IMR-90 (cell line): ENCODE results near the gene NCCRP1. TPM values are rescaled to one million over a fixed set of nuclear protein-coding genes. Genes with fewer than 3 reads are reported as not detected.

Experiments used
- ATAC-seq: fragments of 200-7000 bp; cut with Tn5 transposase; 2 replicates; pipeline ENCODE4 v1.9.1; 2020; ENCODE audit warnings: low read depth, mild to moderate bottlenecking, moderate library complexity
- BruUV-seq: library from RNA; stranded (reverse); fragments of 400-500 nt; replicated peaks from 2 replicates; lab custom pipeline; 2021; lab: Mats Ljungman, UMichigan
- CTCF ChIA-PET: fragments of 300-600 bp; formaldehyde crosslinking; extraction: SDS; loops from one replicate; lab custom pipeline; 2021; ENCODE audit warnings: antibody characterized with exemption; lab: Yijun Ruan, JAX
- POLR2A ChIA-PET: fragments of 300-600 bp; sonication (Branson Sonifier 250); formaldehyde crosslinking; loops from one replicate; lab custom pipeline; 2022; ENCODE audit warnings: antibody characterized with exemption; ENCODE audit not compliant: unreplicated experiment; lab: Charles Lee
- DNase-seq: peaks from one replicate; pipeline ENCODE4 v3.0.0; 2013
- H2AFZ ChIP-seq: replicated peaks from 2 replicates; pipeline ENCODE3; 2013; ENCODE audit warnings: low read length, mild to moderate bottlenecking; ENCODE audit not compliant: poor library complexity
- H2AK5ac ChIP-seq: 2 replicates; pipeline ENCODE4 v1.6.1; 2013; ENCODE audit warnings: low read depth, low read length, inconsistent platforms
- H2AK9ac ChIP-seq: replicated peaks from 2 replicates; pipeline ENCODE3; 2013; ENCODE audit warnings: mild to moderate bottlenecking, low read depth, low read length, moderate library complexity; ENCODE audit not compliant: poor library complexity
- H2BK120ac ChIP-seq: 2 replicates; pipeline ENCODE4 v1.6.1; 2013; ENCODE audit warnings: low read depth, low read length, inconsistent platforms
- H2BK15ac ChIP-seq: 3 replicates; pipeline ENCODE4 v1.6.1; 2013; ENCODE audit warnings: low read depth, low read length, inconsistent platforms
- H2BK20ac ChIP-seq: 2 replicates; pipeline ENCODE4 v1.6.1; 2013; ENCODE audit warnings: low read depth, mild to moderate bottlenecking, inconsistent platforms, low read length, moderate library complexity
- H2BK5ac ChIP-seq: 2 replicates; pipeline ENCODE4 v1.6.1; 2013; ENCODE audit warnings: mild to moderate bottlenecking, low read depth, low read length, inconsistent platforms; ENCODE audit not compliant: poor library complexity, severe bottlenecking
- H3K14ac ChIP-seq: replicated peaks from 2 replicates; pipeline ENCODE4 v1.6.1; 2013; ENCODE audit warnings: low read depth, low read length, inconsistent platforms
- H3K18ac ChIP-seq: 2 replicates; pipeline ENCODE4 v1.6.1; 2013; ENCODE audit warnings: low read depth, low read length, control low read depth
- H3K23ac ChIP-seq: 2 replicates; pipeline ENCODE4 v1.6.1; 2013; ENCODE audit warnings: low read depth, low read length, inconsistent platforms
- H3K27ac ChIP-seq: 2 replicates; pipeline ENCODE4 v1.5.1; 2013; ENCODE audit warnings: mild to moderate bottlenecking, control low read depth, low read length; ENCODE audit not compliant: insufficient read depth
- H3K27me3 ChIP-seq: 2 replicates; pipeline ENCODE4 v1.6.1; 2013; ENCODE audit warnings: low read length; ENCODE audit not compliant: control insufficient read depth, insufficient read depth
- H3K36me3 ChIP-seq: 2 replicates; pipeline ENCODE4 v1.6.1; 2013; ENCODE audit warnings: low read length, mixed read lengths; ENCODE audit not compliant: control insufficient read depth, insufficient read depth
- H3K4ac ChIP-seq: 2 replicates; pipeline ENCODE4 v1.6.1; 2013; ENCODE audit warnings: low read depth, low read length, inconsistent platforms
- H3K4me1 ChIP-seq: 2 replicates; pipeline ENCODE4 v1.6.1; 2013; ENCODE audit warnings: low read length, mixed read lengths; ENCODE audit not compliant: control insufficient read depth, insufficient read depth
- H3K4me2 ChIP-seq: 2 replicates; pipeline ENCODE4 v1.6.1; 2013; ENCODE audit warnings: low read depth, mild to moderate bottlenecking, control low read depth, low read length, moderate library complexity
- H3K4me3 ChIP-seq: 2 replicates; pipeline ENCODE4 v1.5.1; 2013; ENCODE audit warnings: low read depth, mild to moderate bottlenecking, control low read depth, low read length, moderate library complexity; ENCODE audit not compliant: insufficient read depth
- H3K56ac ChIP-seq: 2 replicates; pipeline ENCODE4 v1.6.1; 2013; ENCODE audit warnings: low read length, inconsistent platforms; ENCODE audit not compliant: insufficient read depth; ENCODE audit errors: extremely low read depth
- H3K79me1 ChIP-seq, 2 experiments: 2 replicates each; pipeline ENCODE4 v1.6.1; 2013; ENCODE audit warnings: low read length in 2 of 2, inconsistent platforms in 1 of 2, low read depth in 1 of 2
- H3K9ac ChIP-seq: 2 replicates; pipeline ENCODE4 v1.6.1; 2013; ENCODE audit warnings: low read depth, low read length, control low read depth
- H3K9me1 ChIP-seq: 2 replicates; pipeline ENCODE4 v1.6.1; 2013; ENCODE audit warnings: low read length, inconsistent platforms; ENCODE audit not compliant: insufficient read depth
- H3K9me3 ChIP-seq: 2 replicates; pipeline ENCODE4 v1.6.1; 2013; ENCODE audit warnings: low read length; ENCODE audit not compliant: control insufficient read depth, insufficient read depth
- H4K20me1 ChIP-seq: 2 replicates; pipeline ENCODE4 v1.6.1; 2013; ENCODE audit warnings: low read length, inconsistent platforms; ENCODE audit not compliant: insufficient read depth
- H4K5ac ChIP-seq: 2 replicates; pipeline ENCODE4 v1.6.1; 2013; ENCODE audit warnings: mild to moderate bottlenecking, low read depth, low read length, control low read depth
- H4K8ac ChIP-seq, 2 experiments: 2 replicates each; pipeline ENCODE4 v1.6.1; 2013; ENCODE audit warnings: low read depth in 2 of 2, low read length in 2 of 2, control low read depth in 1 of 2, inconsistent platforms in 1 of 2
- H4K91ac ChIP-seq: 2 replicates; pipeline ENCODE4 v1.6.1; 2013; ENCODE audit warnings: low read depth, low read length, inconsistent platforms; ENCODE audit not compliant: insufficient read depth
- CEBPB ChIP-seq: IDR thresholded peaks from 2 replicates; pipeline ENCODE4 v1.6.1; 2012; ENCODE audit warnings: low read depth, low read length, improper control_type of control experiment
- CHD1 ChIP-seq: IDR thresholded peaks from 2 replicates; pipeline ENCODE4 v1.6.1; 2012; ENCODE audit warnings: low read depth, low read length, improper control_type of control experiment
- CTCF ChIP-seq: conservative IDR thresholded peaks from 2 replicates; pipeline ENCODE4 v1.5.1; 2012; ENCODE audit warnings: mild to moderate bottlenecking, low read depth, low read length, improper control_type of control experiment
- ELK1 ChIP-seq: fragments of 150-350 bp; IDR thresholded peaks from 2 replicates; pipeline ENCODE4 v1.6.1; 2016; ENCODE audit warnings: low read depth, mild to moderate bottlenecking, low read length, moderate library complexity, borderline replicate concordance
- MAFK ChIP-seq: IDR thresholded peaks from 2 replicates; pipeline ENCODE4 v1.6.1; 2012; ENCODE audit warnings: low read depth, low read length, improper control_type of control experiment
- MAZ ChIP-seq: IDR thresholded peaks from 2 replicates; pipeline ENCODE4 v1.6.1; 2012; ENCODE audit warnings: low read depth, mild to moderate bottlenecking, low read length, improper control_type of control experiment, moderate library complexity, borderline replicate concordance
- MXI1 ChIP-seq: IDR thresholded peaks from 2 replicates; pipeline ENCODE4 v1.6.1; 2012; ENCODE audit warnings: low read depth, mild to moderate bottlenecking, low read length, moderate library complexity, borderline replicate concordance
- RAD21 ChIP-seq: IDR thresholded peaks from 2 replicates; pipeline ENCODE4 v1.6.1; 2012; ENCODE audit warnings: low read length, improper control_type of control experiment
- RFX5 ChIP-seq: IDR thresholded peaks from 2 replicates; pipeline ENCODE4 v1.8.0; 2012; ENCODE audit warnings: low read depth, mild to moderate bottlenecking, low read length, moderate library complexity
- SMC3 ChIP-seq: fragments of 150-350 bp; IDR thresholded peaks from 2 replicates; pipeline ENCODE4 v1.6.1; 2016; ENCODE audit warnings: low read depth, mild to moderate bottlenecking, antibody characterized with exemption, low read length, moderate library complexity
- WGBS, 2 experiments: methylation state at CpG; one replicate each; pipeline versions ENCODE4 v1.1.5 to v1.1.7; 2013; ENCODE audit warnings: missing lambda C conversion rate in 2 of 2; ENCODE audit not compliant: insufficient read length in 1 of 2; ENCODE audit errors: extremely low coverage in 2 of 2; 5-methylcytosine and 5-hydroxymethylcytosine counted together
- dilution Hi-C: fragments of 300-500 bp; cut with HindIII; formaldehyde crosslinking; loops from one replicate; pipeline ENCODE4 v1.14.3; 2018; ENCODE audit warnings: low sequenced_read_pairs; ENCODE audit not compliant: unreplicated experiment
- in situ Hi-C: fragments of 300-500 bp; cut with MboI; formaldehyde crosslinking; loops from 3 replicates; pipeline ENCODE4 v1.14.3; 2019; ENCODE audit warnings: low sequenced_read_pairs, inconsistent platforms, mixed read lengths
- intact Hi-C: fragments of 100-400 bp; cut with micrococcal nuclease; formaldehyde crosslinking; loops from 2 replicates; pipeline ENCODE4 v1.10.0; 2022
- polyA plus RNA-seq, 3 experiments: library from polyadenylated mRNA; depleted of rRNA; stranded (reverse); fragments of >200 nt; gene quantifications; 2 replicates each; pipeline ENCODE4 v1.2.3, GENCODE V29; 2012; ENCODE audit warnings: low replicate concordance in 1 of 3
- total RNA-seq: library from RNA; depleted of rRNA; stranded (reverse); fragments of >200 nt; gene quantifications from 2 replicates; pipeline ENCODE4 v1.2.3, GENCODE V29; 2012

The NCCRP1 gene
- total and polyA plus RNA-seq, 2 of the 4 experiments (the other 2 are of a cell fraction): not detected

- Histone ChIP-seq H3K9me3 (no peaks in the 10 kb centered on the region), H2AK9ac (no peak overlapping the region), H3K9ac (no peak overlapping the region), H4K8ac (no peak overlapping the region), H3K18ac (no peak overlapping the region), H4K20me1 (no peaks in the 10 kb centered on the region), H3K14ac (no peak overlapping the region), H3K23ac (no peak overlapping the region), H4K5ac (no peak overlapping the region), H2BK5ac (no peak overlapping the region), H2BK120ac (no peak overlapping the region), H3K56ac (no peak overlapping the region), H2AFZ (no peak overlapping the region), H3K4me2 (no peak overlapping the region), H3K27me3 (peaks cover 40% of the 10 kb centered on the region), H2AK5ac (no peak overlapping the region), H4K91ac (no peak overlapping the region), H3K9me1 (no peaks in the 10 kb centered on the region), H2BK15ac (no peak overlapping the region), H3K4me1 (no peaks in the 10 kb centered on the region), H3K79me1 (no peaks in the 10 kb centered on the region), H2BK20ac (no peak overlapping the region), H3K4ac (no peak overlapping the region), H3K4me3 (no peak overlapping the region), H3K27ac (no peak overlapping the region), H3K36me3 (no peaks in the 10 kb centered on the region)
- DNase-seq: no peak
- intact Hi-C loops (no loop called here), dilution Hi-C loops (no loop called here), in situ Hi-C loops (no loop called here)
- TF ChIP-seq ELK1 (no peak), CHD1 (no peak), CEBPB (no peak), MAFK (no peak), MXI1 (no peak), CTCF (no peak), MAZ (no peak), SMC3 (no peak), RFX5 (no peak), RAD21 (no peak)
- BruUV-seq: no TSS peak
- 60% methylated on average over 1 of the region's 2 CpGs; no CpG with 5 or more reads in 1 of the 2 experiments for WGBS, 2 experiments
- POLR2A ChIA-PET: no interaction called here
- CTCF ChIA-PET: no interaction called here
- no peak for ATAC-seq
These were observed 3.9 kb upstream of the NCCRP1 start for GRCh38 chr19:39192846-39193245.
